22Rv1 (cell line): ENCODE results near the gene UQCRHL.

Source experiments
- CTCF ChIP-seq: fragments of 450-650 bp; IDR thresholded peaks from 2 replicates; pipeline ENCODE4 v1.5.1; 2017; ENCODE audit warnings: mild to moderate bottlenecking
- ZFX ChIP-seq: fragments of 450-650 bp; IDR thresholded peaks from 2 replicates; pipeline ENCODE4 v1.6.1; 2017; ENCODE audit warnings: antibody characterized with exemption, borderline replicate concordance

DNA sequence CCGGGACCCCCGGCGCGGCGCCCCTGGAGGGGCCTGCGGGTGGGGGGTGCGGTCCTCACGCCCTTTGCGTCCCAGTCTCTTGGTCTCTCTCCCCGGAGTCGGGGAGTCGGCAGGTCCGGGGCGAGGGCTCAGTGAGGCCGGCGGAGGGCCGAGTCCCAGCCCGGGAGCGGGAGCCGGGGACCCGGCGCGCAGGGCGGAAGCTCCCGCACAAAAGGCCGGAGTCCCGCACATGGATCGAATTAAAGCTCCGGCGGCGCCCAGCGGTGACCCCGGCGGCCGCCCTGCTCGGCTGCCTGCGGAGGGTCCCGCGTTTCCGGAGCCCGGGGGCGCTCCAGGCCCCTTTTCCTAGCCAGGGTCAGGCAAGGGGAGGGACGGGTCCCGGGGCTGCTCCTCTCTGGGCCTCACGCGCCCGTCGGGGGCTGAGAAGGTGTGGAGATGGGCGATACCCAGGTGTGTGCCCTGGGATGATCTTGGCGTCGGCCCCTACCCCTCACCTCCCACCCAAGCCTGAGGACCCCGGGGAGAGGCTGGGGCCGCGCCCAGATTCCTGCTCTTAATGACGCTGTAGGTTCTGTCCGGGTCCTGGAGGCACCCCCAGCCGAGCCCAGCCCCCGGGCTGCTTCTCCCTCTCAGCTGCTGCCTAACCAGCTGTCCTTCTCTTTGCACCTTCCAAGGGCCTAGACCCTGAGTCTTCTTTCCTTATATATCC lies 48.3 kb downstream of the UQCRHL start:
- no peak for TF ChIP-seq CTCF
- no peak for TF ChIP-seq ZFX
